ENCODE results near the gene FAM53B.

DNA sequence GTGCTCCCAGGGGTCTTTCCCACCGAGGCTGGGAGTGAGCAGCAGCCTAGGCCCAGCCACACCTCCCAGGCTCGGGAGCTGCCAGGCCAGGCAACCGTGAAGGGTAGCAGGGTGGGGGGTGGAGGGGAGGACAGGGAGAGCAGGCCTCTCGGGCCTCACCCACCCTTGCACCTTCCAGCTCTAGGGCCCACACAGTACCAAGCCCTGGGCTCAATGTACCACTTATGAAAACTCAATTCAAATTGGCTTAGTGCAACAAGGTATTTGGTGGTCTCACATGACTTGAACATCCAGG, 127.4 kb downstream of the FAM53B start:
- TF ChIP-seq CTCF (conservative IDR thresholded peaks at IDR 0.05; ENCODE audit: low read depth, low read length), result no peak
- TF ChIP-seq EZH2 (IDR thresholded peaks at IDR 0.05; ENCODE audit: borderline replicate concordance, low read depth, low read length, poor library complexity, severe bottlenecking), result no peak

All from A673 (cell line).